Ovary (tissue), 3 donors: ENCODE measurements around the gene MARCHF3.
A peak's percentile ranks its signal among the peaks of the same experiment; 100 is the strongest.

ENCODE experiments used
- CTCF ChIP-seq, 3 donors: fragments of 450-650 bp in 2 of 3; fragments of 200-600 bp in 1 of 3; IDR thresholded peaks; one replicate each; pipeline versions ENCODE4 v1.5.1 to v1.8.0; 2016 to 2022; ENCODE audit warnings: antibody characterized with exemption in 3 of 3, mild to moderate bottlenecking in 1 of 3
- POLR2A ChIP-seq: fragments of 450-650 bp; IDR thresholded peaks from one replicate; pipeline ENCODE4 v1.6.1; 2017; ENCODE audit warnings: antibody characterized with exemption, mild to moderate bottlenecking, moderate library complexity
- donor health status: DM: no; HTN: no; CAD: no.

DNA sequence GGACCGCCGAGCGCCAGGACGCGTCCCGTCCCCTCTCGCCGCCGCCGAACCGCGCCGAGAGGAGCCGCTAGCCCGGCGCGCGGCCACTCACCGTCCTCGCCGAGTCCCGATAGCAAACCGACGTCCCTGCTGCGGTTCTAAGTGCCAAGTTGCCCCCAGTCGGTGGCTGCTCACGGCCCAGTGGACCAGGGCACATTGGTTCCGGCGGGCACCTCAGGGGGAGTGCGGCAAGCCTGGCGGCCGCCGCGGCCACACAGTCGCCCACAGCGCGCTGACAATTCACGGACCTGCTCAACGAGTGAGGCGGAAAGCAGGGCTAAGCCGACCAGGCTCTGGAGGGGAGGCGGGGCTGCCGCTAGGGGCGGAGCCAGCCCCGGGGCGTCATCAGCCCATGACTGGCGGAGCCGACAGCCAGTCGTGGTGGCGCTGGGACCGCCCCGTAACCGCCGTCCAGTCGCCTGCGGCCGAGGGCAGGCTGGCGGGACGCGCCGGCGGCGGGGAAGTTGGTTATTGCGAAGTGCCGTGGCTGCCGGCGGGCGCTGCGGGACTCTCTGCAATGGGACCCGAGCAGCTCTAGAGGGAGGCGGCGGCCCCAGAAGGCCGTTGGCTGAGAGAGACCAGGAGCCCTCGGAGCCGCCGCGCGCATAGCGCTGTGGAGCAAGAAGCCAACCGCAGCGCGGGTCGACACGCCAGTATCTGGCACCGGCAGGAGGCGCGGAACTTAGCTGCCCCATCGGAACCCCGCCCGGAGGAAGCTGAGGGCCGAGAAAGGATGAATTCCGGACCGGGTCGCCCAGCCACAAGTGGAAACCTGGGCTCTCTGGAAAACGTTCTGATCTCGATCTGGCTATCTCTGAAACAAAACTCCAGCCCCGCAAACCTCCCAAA is at the start of gene MARCHF3:
- peak in 2 of 3 donors; percentile 15 to 36 for TF ChIP-seq CTCF (IDR thresholded peaks at IDR 0.05)
- peak; percentile 81 for TF ChIP-seq POLR2A
